Heart left ventricle (tissue), 13 donors: Measurements from ENCODE around the gene CCL18.

Experiments used
- CTCF ChIP-seq, 12 donors: fragments of 200-600 bp; sonication (generic) in 4 of 12; IDR thresholded peaks; one replicate each; pipeline versions ENCODE4 v1.5.0 to v1.8.0; 2018 to 2022; ENCODE audit warnings: antibody characterized with exemption in 12 of 12, mild to moderate bottlenecking in 5 of 12
- POLR2A ChIP-seq, 2 donors: fragments of 450-650 bp; IDR thresholded peaks; one replicate each; pipeline ENCODE4 v1.6.1; 2017; ENCODE audit warnings: antibody characterized with exemption in 2 of 2, mild to moderate bottlenecking in 2 of 2, moderate library complexity in 2 of 2
- donor health status: ischemic (EF 13 %, LVEDD 7.1; RV severe dilation, severe dysfunction).
- donor health status: DM: no; HTN: yes; CAD: no.
- donor health status: DM: no; HTN: no; CAD: no.
- donor health status: ischemic (EF 25% LVEDD 6.9; RV normal size, moderate dysfunction).
- donor health status: ischemic (EF 25% LVEDD 5.7; RV mildly dilated, moderate dysfunction).
- donor health status: ischemic (EF 35%, LVEDD 5.7; RV mildly dilated, moderate dysfunction).
- donor health status: nonischemic (EF 11% LVEDD 7.7; RV severe dilation, severe dysfunction).
- donor health status: DM: yes; HTN: yes; CAD: no.
- donor health status: PGD.
- donor health status: ischemic (EF 29% LVEDD 5.4; RV normal size, mild dysfunction).
- donor health status: nonischemic (EF 23%, LVEDD 6.1; RV moderate dilation, normal function).

DNA sequence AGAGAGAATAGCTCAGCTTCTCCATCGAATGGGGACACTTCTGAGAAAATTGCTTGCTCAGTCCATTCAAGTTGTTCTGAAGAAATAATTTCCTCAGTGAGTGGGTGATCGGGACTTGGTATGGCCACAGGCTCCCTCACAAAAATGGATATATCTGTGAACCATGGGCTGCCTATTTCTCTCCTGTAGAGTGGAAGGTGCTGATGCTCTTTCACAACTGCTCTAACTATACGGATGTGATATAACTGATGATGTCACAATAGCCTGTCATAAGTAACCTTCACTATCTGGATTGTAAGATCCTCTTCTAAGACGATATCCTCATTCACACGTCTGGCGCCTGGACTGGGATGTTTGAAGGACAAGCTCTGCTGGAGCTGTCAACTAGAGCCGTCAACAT is 4.7 kb upstream of the CCL18 start:
- TF ChIP-seq CTCF (IDR thresholded peaks at IDR 0.05) (no peak), POLR2A (IDR thresholded peaks at IDR 0.05) (no peak)
